Measurements from ENCODE around the gene ALKBH4.
"Not testable (repeated sequence)": the region's sequence is repeated elsewhere in the genome, so short reads cannot be mapped to it uniquely, and the experiment has no call there.

GRCh38 chr7:102511860-102512522, 47.3 kb upstream of the ALKBH4 start:
- TF ChIP-seq CTCF, POLR2A (IDR thresholded peaks at IDR 0.05): not testable (repeated sequence)
